Astrocyte (in vitro differentiated cells and primary cell): ENCODE data around the gene PPM1H.

Experiments
- EZH2 ChIP-seq: IDR thresholded peaks from 2 replicates; pipeline ENCODE4 v1.6.1; 2012; ENCODE audit warnings: mild to moderate bottlenecking, low read length, inconsistent platforms; ENCODE audit not compliant: insufficient read depth
- TF ChIP-seq, protein P1 (sequence below): IDR thresholded peaks from 2 replicates; pipeline ENCODE4 v1.5.1; 2011; ENCODE audit warnings: low read depth, mild to moderate bottlenecking, inconsistent platforms, low read length, moderate library complexity; ENCODE audit not compliant: insufficient read depth

GRCh38 chr12:62967701-62968100, 32.8 kb upstream of the PPM1H start:
- TF ChIP-seq, protein P1, sequence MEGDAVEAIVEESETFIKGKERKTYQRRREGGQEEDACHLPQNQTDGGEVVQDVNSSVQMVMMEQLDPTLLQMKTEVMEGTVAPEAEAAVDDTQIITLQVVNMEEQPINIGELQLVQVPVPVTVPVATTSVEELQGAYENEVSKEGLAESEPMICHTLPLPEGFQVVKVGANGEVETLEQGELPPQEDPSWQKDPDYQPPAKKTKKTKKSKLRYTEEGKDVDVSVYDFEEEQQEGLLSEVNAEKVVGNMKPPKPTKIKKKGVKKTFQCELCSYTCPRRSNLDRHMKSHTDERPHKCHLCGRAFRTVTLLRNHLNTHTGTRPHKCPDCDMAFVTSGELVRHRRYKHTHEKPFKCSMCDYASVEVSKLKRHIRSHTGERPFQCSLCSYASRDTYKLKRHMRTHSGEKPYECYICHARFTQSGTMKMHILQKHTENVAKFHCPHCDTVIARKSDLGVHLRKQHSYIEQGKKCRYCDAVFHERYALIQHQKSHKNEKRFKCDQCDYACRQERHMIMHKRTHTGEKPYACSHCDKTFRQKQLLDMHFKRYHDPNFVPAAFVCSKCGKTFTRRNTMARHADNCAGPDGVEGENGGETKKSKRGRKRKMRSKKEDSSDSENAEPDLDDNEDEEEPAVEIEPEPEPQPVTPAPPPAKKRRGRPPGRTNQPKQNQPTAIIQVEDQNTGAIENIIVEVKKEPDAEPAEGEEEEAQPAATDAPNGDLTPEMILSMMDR, result no peak
- no peak for TF ChIP-seq EZH2
